ENCODE results near the gene MYH7B.

Gene MYH7B

DNA sequence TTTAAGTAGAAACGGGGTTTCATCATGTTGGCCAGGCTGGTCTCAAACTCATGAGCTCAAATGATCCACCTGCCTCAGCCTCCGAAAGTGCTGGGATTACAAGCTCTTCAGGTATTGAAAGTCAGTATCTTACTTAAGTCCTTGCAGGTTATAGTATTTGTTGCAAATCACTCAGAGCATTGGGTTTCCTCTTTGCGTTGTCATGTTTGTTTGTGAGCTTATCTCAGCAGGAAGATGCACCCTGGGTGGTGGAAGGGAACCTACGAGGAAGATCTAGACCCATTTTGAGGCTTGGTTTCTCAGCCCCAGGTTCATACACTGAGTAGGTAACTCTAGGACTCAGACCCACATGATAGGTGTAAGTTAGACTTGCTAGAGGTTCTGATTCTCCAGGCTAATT, 18.6 kb downstream of the MYH7B start:
- no peaks in the 10 kb centered on the region for H3K27me3 ChIP-seq (ENCODE audit: insufficient read depth, low read depth, severe bottlenecking)

DNA sequence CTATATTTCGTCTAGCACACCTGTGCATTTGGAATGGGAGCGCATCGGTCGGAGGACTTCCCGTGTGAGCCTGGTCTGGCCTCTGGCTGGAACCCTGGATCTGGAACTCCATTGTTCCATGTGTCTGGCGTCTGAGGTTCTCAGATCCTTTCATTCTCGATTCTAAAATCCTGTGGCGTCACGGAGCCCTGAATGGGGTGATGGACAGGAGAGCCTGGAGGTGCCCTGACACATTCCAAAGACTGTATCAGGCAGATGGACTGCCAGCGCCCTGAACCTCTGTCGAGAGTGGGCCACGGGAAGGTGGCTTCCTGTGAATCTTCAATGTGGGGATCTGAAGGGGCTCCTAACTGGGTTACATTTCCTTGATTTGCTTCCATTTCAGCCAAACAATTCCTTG, 20.6 kb downstream of the MYH7B start:
- TF ChIP-seq, protein P1, sequence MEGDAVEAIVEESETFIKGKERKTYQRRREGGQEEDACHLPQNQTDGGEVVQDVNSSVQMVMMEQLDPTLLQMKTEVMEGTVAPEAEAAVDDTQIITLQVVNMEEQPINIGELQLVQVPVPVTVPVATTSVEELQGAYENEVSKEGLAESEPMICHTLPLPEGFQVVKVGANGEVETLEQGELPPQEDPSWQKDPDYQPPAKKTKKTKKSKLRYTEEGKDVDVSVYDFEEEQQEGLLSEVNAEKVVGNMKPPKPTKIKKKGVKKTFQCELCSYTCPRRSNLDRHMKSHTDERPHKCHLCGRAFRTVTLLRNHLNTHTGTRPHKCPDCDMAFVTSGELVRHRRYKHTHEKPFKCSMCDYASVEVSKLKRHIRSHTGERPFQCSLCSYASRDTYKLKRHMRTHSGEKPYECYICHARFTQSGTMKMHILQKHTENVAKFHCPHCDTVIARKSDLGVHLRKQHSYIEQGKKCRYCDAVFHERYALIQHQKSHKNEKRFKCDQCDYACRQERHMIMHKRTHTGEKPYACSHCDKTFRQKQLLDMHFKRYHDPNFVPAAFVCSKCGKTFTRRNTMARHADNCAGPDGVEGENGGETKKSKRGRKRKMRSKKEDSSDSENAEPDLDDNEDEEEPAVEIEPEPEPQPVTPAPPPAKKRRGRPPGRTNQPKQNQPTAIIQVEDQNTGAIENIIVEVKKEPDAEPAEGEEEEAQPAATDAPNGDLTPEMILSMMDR (IDR thresholded peaks at IDR 0.05; ENCODE audit: low read depth, low read length): no peak
- H3K9me3 ChIP-seq (ENCODE audit: severe bottlenecking): peaks cover 3% of the 10 kb centered on the region
- no peaks in the 10 kb centered on the region for H3K36me3 ChIP-seq
- no peak overlapping the region for H3K4me3 ChIP-seq (ENCODE audit: low read depth, low read length)
- no peak for DNase-seq
- no peaks in the 10 kb centered on the region for H3K27me3 ChIP-seq (ENCODE audit: insufficient read depth, low read depth, severe bottlenecking)
- H3K27ac ChIP-seq: no peak overlapping the region

More for the DNA sequence above, 18.6 kb downstream of the MYH7B start:
- no peak for DNase-seq
- Histone ChIP-seq H3K27ac (no peak overlapping the region), H3K4me3 (ENCODE audit: low read depth, low read length) (no peak overlapping the region), H3K36me3 (no peaks in the 10 kb centered on the region), H3K9me3 (ENCODE audit: severe bottlenecking) (no peaks in the 10 kb centered on the region)
- TF ChIP-seq, protein P1 (IDR thresholded peaks at IDR 0.05; ENCODE audit: low read depth, low read length): no peak

DNA sequence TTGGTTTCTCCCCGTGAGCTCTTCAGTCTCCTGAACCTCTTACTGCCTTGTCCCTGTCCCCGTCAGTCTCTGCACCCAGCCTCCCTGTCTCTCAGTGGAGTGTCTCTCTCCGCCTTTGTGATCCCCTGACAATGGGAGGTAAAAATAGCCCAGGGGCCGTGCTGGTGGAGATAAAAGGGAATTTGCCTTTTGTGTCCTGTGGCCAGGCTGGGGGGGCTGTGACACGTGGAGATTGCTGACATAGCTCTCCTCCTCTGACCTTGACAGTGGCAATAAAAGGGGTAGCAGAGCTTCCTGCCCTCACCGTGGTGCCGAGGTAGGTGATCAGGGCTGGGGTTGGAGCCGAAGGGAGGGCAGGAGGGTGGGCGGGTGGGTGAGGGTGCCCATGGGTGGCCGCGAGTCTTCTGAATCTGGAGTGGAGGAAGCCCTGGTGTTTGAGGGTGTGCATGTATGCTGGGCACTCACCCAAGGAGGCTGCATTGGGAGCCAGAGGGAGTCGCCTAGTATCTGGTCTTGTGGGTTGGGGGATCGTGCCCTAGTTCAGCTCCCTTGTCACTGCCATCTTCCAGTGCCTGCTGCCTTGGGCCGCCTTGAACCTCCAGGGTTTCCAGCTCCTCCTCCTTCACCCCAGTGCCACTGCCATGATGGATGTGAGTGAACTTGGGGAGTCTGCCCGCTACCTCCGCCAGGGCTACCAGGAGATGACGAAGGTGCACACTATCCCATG, 21.9 kb downstream of the MYH7B start:
- TF ChIP-seq, protein P1 (IDR thresholded peaks at IDR 0.05; ENCODE audit: low read depth, low read length): no peak
- no peaks in the 10 kb centered on the region for H3K36me3 ChIP-seq

DNA sequence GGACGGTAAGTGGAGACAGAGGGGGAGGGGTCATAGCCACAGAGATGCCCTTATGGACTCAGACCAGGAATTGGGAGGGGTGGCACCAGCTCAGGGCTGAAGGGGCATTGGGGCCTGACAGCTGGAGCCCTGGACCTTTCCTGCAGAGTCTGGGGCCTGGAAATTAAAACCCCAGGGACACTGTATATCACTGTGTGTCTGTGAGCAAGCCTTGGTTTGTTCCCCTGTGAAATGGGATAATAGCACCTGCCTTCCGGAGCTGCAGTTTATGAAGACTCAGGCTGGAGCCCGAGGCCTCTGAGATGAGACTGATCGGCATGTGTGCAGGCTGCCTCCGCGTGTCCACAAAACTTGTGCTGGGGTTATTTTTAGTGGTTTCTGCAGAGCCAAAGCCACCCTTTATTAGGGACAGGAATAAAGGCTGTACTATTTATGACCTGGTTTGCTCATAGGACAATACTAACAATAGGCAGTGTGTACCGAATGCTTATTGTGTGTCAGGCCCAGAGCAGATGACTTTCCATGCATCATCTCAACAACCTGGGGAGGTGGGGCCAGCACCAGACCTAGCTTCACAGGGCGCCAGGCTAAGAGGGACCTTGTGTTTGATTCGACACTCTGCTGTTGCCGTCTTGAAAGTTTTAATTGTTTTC, 22.6 kb downstream of the MYH7B start:
- TF ChIP-seq, protein P1 (IDR thresholded peaks at IDR 0.05; ENCODE audit: low read depth, low read length): no peak
- no peaks in the 10 kb centered on the region for H3K36me3 ChIP-seq
- no peak for DNase-seq
- H3K9me3 ChIP-seq (ENCODE audit: severe bottlenecking): peaks cover 3% of the 10 kb centered on the region
- H3K27me3 ChIP-seq (ENCODE audit: insufficient read depth, low read depth, severe bottlenecking): no peaks in the 10 kb centered on the region
- H3K27ac ChIP-seq: no peak overlapping the region
- H3K4me3 ChIP-seq (ENCODE audit: low read depth, low read length): no peak overlapping the region

More for the DNA sequence above, 21.9 kb downstream of the MYH7B start:
- no peak for DNase-seq
- Histone ChIP-seq H3K4me3 (ENCODE audit: low read depth, low read length) (no peak overlapping the region), H3K27ac (no peak overlapping the region), H3K9me3 (ENCODE audit: severe bottlenecking) (peaks cover 3% of the 10 kb centered on the region), H3K27me3 (ENCODE audit: insufficient read depth, low read depth, severe bottlenecking) (no peaks in the 10 kb centered on the region)

DNA sequence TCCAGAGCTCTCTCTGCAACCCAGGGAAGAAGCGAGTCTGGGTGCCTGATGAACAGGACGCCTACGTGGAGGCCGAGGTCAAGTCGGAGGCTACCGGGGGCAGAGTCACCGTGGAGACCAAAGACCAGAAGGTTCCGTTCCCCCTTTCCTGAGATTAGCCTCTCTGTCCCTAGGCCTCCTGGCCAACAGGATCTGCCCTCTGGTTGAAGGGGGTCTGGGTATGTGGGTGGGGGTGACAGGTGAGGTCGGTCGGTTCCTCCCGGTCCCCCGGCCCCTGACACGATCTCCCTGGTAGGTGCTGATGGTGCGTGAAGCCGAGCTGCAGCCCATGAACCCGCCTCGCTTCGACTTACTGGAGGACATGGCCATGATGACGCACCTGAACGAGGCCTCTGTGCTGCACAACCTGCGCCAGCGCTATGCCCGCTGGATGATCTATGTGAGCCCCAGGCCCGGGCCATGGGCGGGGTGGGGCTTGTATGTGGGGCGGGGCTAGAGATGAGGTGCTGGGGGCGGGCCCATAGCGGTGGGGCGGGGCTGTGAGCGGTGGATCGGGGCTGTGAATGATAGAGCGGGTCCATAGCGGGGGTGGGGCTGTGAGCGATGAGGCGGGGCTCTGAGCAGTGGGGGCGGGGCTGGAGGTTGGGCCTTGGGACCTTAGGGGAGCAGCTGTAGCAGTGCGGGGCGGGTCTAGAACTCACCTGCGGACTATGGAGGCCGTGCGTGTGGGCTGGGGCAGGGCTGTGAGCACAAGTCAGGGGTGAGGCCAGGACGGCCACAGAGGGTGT, 23.9 kb downstream of the MYH7B start:
- H3K27ac ChIP-seq: peak overlapping the region; percentile 93; the same call in 1 of the 2 replicates
- DNase-seq: no peak
- H3K9me3 ChIP-seq (ENCODE audit: severe bottlenecking): peaks cover 3% of the 10 kb centered on the region
- TF ChIP-seq, protein P1 (IDR thresholded peaks at IDR 0.05; ENCODE audit: low read depth, low read length): no peak
- H3K36me3 ChIP-seq: no peaks in the 10 kb centered on the region
- no peaks in the 10 kb centered on the region for H3K27me3 ChIP-seq (ENCODE audit: insufficient read depth, low read depth, severe bottlenecking)
- no peak overlapping the region for H3K4me3 ChIP-seq (ENCODE audit: low read depth, low read length)

Data from WERI-Rb-1 (cell line).